Measurements from ENCODE around the gene RSRC2. TPM values are rescaled to one million over a fixed set of nuclear protein-coding genes. Genes with fewer than 3 reads are reported as not detected.

The RSRC2 gene
- polyA plus RNA-seq, 1 donor from 2014 or later: 194 TPM

DNA sequence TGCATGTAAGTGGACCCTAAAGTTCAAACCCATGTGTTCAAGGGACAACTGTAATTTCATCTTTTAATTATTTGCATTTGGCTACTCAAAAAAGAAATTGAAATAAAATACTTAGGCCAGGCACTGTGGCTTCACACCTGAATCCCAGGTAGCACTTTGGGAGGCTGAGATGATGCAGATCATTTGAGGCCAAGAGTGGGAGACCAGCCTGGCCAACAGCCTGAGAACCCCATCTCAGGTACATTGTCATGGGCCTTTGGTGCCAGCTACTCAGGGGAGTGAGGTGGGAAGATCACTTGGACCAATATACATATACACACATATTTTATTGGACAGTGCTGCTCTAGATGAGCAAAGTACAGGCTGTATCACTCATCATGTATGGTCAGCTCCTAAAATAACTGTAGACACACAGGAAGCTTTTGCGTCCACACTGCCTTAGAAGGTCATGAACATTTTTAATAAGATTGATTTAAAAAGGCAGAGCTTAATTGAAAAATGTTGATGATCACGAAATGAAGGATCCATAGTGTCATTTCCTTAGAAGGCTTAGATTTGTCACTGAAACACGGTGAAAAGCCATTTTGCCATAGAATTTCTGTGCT lies 23.5 kb downstream of the RSRC2 start:
- Histone ChIP-seq H3K36me3 (ENCODE audit: insufficient read depth, low read length) (peaks cover 2% of the 10 kb centered on the region), H3K27me3 (ENCODE audit: insufficient read depth, low read depth, low read length) (no peaks in the 10 kb centered on the region), H2AFZ (ENCODE audit: low read depth, low read length) (no peak overlapping the region), H3K9ac (ENCODE audit: low read length) (no peak overlapping the region), H3K9me3 (ENCODE audit: low read length) (no peaks in the 10 kb centered on the region), H3K27ac (ENCODE audit: low read length) (no peak overlapping the region), H3K79me2 (replicated peaks; ENCODE audit: insufficient read depth, low read length) (peaks cover 9% of the 10 kb centered on the region), H3K4me3 (ENCODE audit: low read length) (no peak overlapping the region), H4K20me1 (ENCODE audit: insufficient read depth) (no peaks in the 10 kb centered on the region), H3F3A (ENCODE audit: insufficient read depth, low read length, poor library complexity, severe bottlenecking) (peaks cover 4% of the 10 kb centered on the region), H3K4me2 (ENCODE audit: low read length) (no peak overlapping the region), H3K9me2 (ENCODE audit: insufficient read depth, low read length) (no peaks in the 10 kb centered on the region)
- TF ChIP-seq MXI1 (conservative IDR thresholded peaks at IDR 0.05; ENCODE audit: poor library complexity, severe bottlenecking): no peak
- no peak for TF ChIP-seq EZH2 (IDR thresholded peaks at IDR 0.05; ENCODE audit: borderline replicate concordance, insufficient read depth, low read length, poor library complexity, severe bottlenecking)
- TF ChIP-seq, protein P1, sequence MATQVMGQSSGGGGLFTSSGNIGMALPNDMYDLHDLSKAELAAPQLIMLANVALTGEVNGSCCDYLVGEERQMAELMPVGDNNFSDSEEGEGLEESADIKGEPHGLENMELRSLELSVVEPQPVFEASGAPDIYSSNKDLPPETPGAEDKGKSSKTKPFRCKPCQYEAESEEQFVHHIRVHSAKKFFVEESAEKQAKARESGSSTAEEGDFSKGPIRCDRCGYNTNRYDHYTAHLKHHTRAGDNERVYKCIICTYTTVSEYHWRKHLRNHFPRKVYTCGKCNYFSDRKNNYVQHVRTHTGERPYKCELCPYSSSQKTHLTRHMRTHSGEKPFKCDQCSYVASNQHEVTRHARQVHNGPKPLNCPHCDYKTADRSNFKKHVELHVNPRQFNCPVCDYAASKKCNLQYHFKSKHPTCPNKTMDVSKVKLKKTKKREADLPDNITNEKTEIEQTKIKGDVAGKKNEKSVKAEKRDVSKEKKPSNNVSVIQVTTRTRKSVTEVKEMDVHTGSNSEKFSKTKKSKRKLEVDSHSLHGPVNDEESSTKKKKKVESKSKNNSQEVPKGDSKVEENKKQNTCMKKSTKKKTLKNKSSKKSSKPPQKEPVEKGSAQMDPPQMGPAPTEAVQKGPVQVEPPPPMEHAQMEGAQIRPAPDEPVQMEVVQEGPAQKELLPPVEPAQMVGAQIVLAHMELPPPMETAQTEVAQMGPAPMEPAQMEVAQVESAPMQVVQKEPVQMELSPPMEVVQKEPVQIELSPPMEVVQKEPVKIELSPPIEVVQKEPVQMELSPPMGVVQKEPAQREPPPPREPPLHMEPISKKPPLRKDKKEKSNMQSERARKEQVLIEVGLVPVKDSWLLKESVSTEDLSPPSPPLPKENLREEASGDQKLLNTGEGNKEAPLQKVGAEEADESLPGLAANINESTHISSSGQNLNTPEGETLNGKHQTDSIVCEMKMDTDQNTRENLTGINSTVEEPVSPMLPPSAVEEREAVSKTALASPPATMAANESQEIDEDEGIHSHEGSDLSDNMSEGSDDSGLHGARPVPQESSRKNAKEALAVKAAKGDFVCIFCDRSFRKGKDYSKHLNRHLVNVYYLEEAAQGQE (IDR thresholded peaks at IDR 0.05; ENCODE audit: borderline replicate concordance): no peak
- TF ChIP-seq, protein P2, sequence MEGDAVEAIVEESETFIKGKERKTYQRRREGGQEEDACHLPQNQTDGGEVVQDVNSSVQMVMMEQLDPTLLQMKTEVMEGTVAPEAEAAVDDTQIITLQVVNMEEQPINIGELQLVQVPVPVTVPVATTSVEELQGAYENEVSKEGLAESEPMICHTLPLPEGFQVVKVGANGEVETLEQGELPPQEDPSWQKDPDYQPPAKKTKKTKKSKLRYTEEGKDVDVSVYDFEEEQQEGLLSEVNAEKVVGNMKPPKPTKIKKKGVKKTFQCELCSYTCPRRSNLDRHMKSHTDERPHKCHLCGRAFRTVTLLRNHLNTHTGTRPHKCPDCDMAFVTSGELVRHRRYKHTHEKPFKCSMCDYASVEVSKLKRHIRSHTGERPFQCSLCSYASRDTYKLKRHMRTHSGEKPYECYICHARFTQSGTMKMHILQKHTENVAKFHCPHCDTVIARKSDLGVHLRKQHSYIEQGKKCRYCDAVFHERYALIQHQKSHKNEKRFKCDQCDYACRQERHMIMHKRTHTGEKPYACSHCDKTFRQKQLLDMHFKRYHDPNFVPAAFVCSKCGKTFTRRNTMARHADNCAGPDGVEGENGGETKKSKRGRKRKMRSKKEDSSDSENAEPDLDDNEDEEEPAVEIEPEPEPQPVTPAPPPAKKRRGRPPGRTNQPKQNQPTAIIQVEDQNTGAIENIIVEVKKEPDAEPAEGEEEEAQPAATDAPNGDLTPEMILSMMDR (IDR thresholded peaks at IDR 0.05; ENCODE audit: poor library complexity, severe bottlenecking): no peak
- TF ChIP-seq POLR2AphosphoS5 (IDR thresholded peaks at IDR 0.05): no peak
- TF ChIP-seq SMC3 (conservative IDR thresholded peaks at IDR 0.05; ENCODE audit: poor library complexity): no peak
- TF ChIP-seq EP300 (conservative IDR thresholded peaks at IDR 0.05; ENCODE audit: poor library complexity, severe bottlenecking): no peak
- TF ChIP-seq TAF1 (IDR thresholded peaks at IDR 0.05; ENCODE audit: low read depth): no peak
- TF ChIP-seq RAD21 (conservative IDR thresholded peaks at IDR 0.05): no peak

DNA sequence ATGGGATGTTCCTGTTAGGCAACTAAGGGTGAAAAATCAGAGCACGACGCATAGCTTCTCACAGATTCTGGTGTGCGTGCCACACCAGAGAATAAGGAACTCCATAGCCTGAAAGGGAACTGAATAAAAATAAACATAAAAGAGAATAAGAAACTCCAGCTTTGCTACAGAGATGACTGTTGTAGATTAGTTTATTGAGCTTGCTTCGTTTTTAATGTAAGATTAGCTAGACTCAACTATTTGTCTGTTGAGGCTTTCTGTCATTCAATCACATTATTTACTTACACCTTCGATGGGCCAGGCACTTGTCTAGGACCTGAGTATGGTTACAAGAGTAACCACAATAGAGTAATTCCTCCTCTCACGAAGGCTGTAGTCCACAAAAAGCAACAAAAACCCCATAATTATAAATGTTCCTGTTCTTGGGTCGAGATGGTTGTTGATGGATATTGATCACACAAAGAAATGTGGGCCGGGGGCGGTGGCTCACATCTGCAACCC lies 25.2 kb downstream of the RSRC2 start:
- Histone ChIP-seq H2AFZ (ENCODE audit: low read depth, low read length) (peak overlapping the region; percentile 29), H3K79me2 (replicated peaks; ENCODE audit: insufficient read depth, low read length) (peaks cover 22% of the 10 kb centered on the region), H3K9ac (ENCODE audit: low read length) (peak overlapping the region; percentile 97)

More for the DNA sequence above, 25.2 kb downstream of the RSRC2 start:
- no peaks in the 10 kb centered on the region for H3K9me2 ChIP-seq (ENCODE audit: insufficient read depth, low read length)
- H3F3A ChIP-seq (ENCODE audit: insufficient read depth, low read length, poor library complexity, severe bottlenecking): peaks cover 4% of the 10 kb centered on the region
- no peak overlapping the region for H3K4me2 ChIP-seq (ENCODE audit: low read length)
- TF ChIP-seq EP300 (conservative IDR thresholded peaks at IDR 0.05; ENCODE audit: poor library complexity, severe bottlenecking) (no peak), RAD21 (conservative IDR thresholded peaks at IDR 0.05) (no peak), EZH2 (IDR thresholded peaks at IDR 0.05; ENCODE audit: borderline replicate concordance, insufficient read depth, low read length, poor library complexity, severe bottlenecking) (no peak), SMC3 (conservative IDR thresholded peaks at IDR 0.05; ENCODE audit: poor library complexity) (no peak)
- TF ChIP-seq, protein P1 (IDR thresholded peaks at IDR 0.05; ENCODE audit: borderline replicate concordance): no peak
- H3K27ac ChIP-seq (ENCODE audit: low read length): peak overlapping the region; percentile 95
- H3K27me3 ChIP-seq (ENCODE audit: insufficient read depth, low read depth, low read length): no peaks in the 10 kb centered on the region
- H3K4me3 ChIP-seq (ENCODE audit: low read length): peak overlapping the region; percentile 97
- H3K9me3 ChIP-seq (ENCODE audit: low read length): no peaks in the 10 kb centered on the region
- no peaks in the 10 kb centered on the region for H4K20me1 ChIP-seq (ENCODE audit: insufficient read depth)
- no peaks in the 10 kb centered on the region for H3K36me3 ChIP-seq (ENCODE audit: insufficient read depth, low read length)
